OCI-LY1 (cell line): ENCODE results near the gene SP7.

Experiments
- H2AFZ ChIP-seq: fragments of 200-600 bp; sonication (generic), shearing (Covaris generic); 2 replicates; pipeline ENCODE4 v1.6.0; 2014; ENCODE audit warnings: antibody characterized with exemption, mild to moderate bottlenecking, low read length
- H3F3A ChIP-seq: fragments of 200-600 bp; sonication (generic), shearing (Covaris generic); 2 replicates; pipeline ENCODE4 v1.6.0; 2014; ENCODE audit warnings: mild to moderate bottlenecking, antibody characterized with exemption, low read length, moderate library complexity; ENCODE audit not compliant: insufficient read depth
- H3K27ac ChIP-seq: fragments of 200-600 bp; sonication (generic); 2 replicates; pipeline ENCODE4 v1.5.1; 2014; ENCODE audit warnings: low read length, mixed run types, mild to moderate bottlenecking, low read depth; ENCODE audit not compliant: poor library complexity, severe bottlenecking
- H3K27me3 ChIP-seq: fragments of 200-600 bp; sonication (generic); 2 replicates; pipeline ENCODE4 v1.6.0; 2014; ENCODE audit warnings: antibody characterized with exemption, mild to moderate bottlenecking, low read length, moderate library complexity; ENCODE audit not compliant: insufficient read depth
- H3K36me3 ChIP-seq: fragments of 200-600 bp; sonication (generic); 2 replicates; pipeline ENCODE4 v1.6.1; 2014; ENCODE audit warnings: mild to moderate bottlenecking, antibody characterized with exemption, low read length, moderate library complexity, mixed read lengths; ENCODE audit not compliant: insufficient read depth
- H3K4me1 ChIP-seq: fragments of 200-600 bp; sonication (generic); 2 replicates; pipeline ENCODE4 v1.5.1; 2014; ENCODE audit warnings: mild to moderate bottlenecking, low read length, moderate library complexity; ENCODE audit not compliant: insufficient read depth, severe bottlenecking
- H3K4me2 ChIP-seq: fragments of 200-600 bp; sonication (generic), shearing (Covaris generic); 2 replicates; pipeline ENCODE4 v1.6.1; 2014; ENCODE audit warnings: low read length
- H3K4me3 ChIP-seq: fragments of 200-600 bp; sonication (generic); 2 replicates; pipeline ENCODE4 v1.5.1; 2014; ENCODE audit warnings: low read length, low read depth, mild to moderate bottlenecking, mixed read lengths; ENCODE audit not compliant: poor library complexity, severe bottlenecking
- H3K79me2 ChIP-seq: fragments of 200-600 bp; shearing (Covaris generic); 2 replicates; pipeline ENCODE4 v1.6.1; 2016; ENCODE audit warnings: mixed run types, low read length, mixed read lengths; ENCODE audit not compliant: insufficient read depth
- H3K9ac ChIP-seq: fragments of 200-600 bp; sonication (generic), shearing (Covaris generic); 2 replicates; pipeline ENCODE4 v1.6.1; 2014; ENCODE audit warnings: mild to moderate bottlenecking, low read length, mixed read lengths
- H3K9me2 ChIP-seq: fragments of 200-600 bp; sonication (generic), shearing (Covaris generic); 2 replicates; pipeline ENCODE4 v1.6.1; 2014; ENCODE audit warnings: low read depth, mild to moderate bottlenecking, low read length, mixed read lengths
- H3K9me3 ChIP-seq: fragments of 200-600 bp; shearing (Covaris generic); 2 replicates; pipeline ENCODE4 v1.6.1; 2014; ENCODE audit warnings: low read length, mixed read lengths
- H4K20me1 ChIP-seq: fragments of 200-600 bp; sonication (generic), shearing (Covaris generic); 2 replicates; pipeline ENCODE4 v1.6.0; 2016; ENCODE audit warnings: mild to moderate bottlenecking, low read length; ENCODE audit not compliant: insufficient read depth
- CTCF ChIP-seq: fragments of 200-600 bp; sonication (generic), shearing (Covaris generic); IDR thresholded peaks from 2 replicates; pipeline ENCODE4 v1.5.1; 2017; ENCODE audit warnings: mild to moderate bottlenecking, antibody characterized with exemption, low read length, moderate library complexity, mixed read lengths
- EZH2 ChIP-seq: fragments of 200-600 bp; sonication (generic), shearing (Covaris generic); IDR thresholded peaks from 2 replicates; pipeline ENCODE4 v1.8.0; 2017; ENCODE audit warnings: borderline replicate concordance, mixed run types, mild to moderate bottlenecking, antibody characterized with exemption, low read length, moderate library complexity, mixed read lengths

The SP7 gene

GRCh38 chr12:53347905-53348304 is 11.8 kb upstream of the SP7 start:
- no peaks in the 10 kb centered on the region for H3K9me2 ChIP-seq
- no peak overlapping the region for H2AFZ ChIP-seq
- no peaks in the 10 kb centered on the region for H3F3A ChIP-seq
- no peaks in the 10 kb centered on the region for H4K20me1 ChIP-seq
- H3K27me3 ChIP-seq: no peaks in the 10 kb centered on the region
- TF ChIP-seq CTCF (no peak), EZH2 (no peak)
- H3K4me1 ChIP-seq: peaks cover 10% of the 10 kb centered on the region
- H3K79me2 ChIP-seq: no peaks in the 10 kb centered on the region
- no peak overlapping the region for H3K4me3 ChIP-seq
- no peak overlapping the region for H3K4me2 ChIP-seq
- no peak overlapping the region for H3K27ac ChIP-seq
- H3K36me3 ChIP-seq: no peaks in the 10 kb centered on the region
- no peak overlapping the region for H3K9ac ChIP-seq
- no peaks in the 10 kb centered on the region for H3K9me3 ChIP-seq

GRCh38 chr12:53346491-53346890 is 10.3 kb upstream of the SP7 start:
- Histone ChIP-seq H3K9me2 (no peaks in the 10 kb centered on the region), H3K9ac (no peak overlapping the region), H3K27me3 (no peaks in the 10 kb centered on the region), H3K9me3 (no peaks in the 10 kb centered on the region), H3K4me3 (no peak overlapping the region), H2AFZ (no peak overlapping the region), H3K4me2 (no peak overlapping the region), H3K4me1 (peaks cover 6% of the 10 kb centered on the region), H3K36me3 (no peaks in the 10 kb centered on the region), H3F3A (no peaks in the 10 kb centered on the region), H3K27ac (no peak overlapping the region), H3K79me2 (no peaks in the 10 kb centered on the region), H4K20me1 (no peaks in the 10 kb centered on the region)
- TF ChIP-seq EZH2: no peak
- no peak for TF ChIP-seq CTCF

- no peak overlapping the region for H2AFZ ChIP-seq
- H3K4me2 ChIP-seq: peak overlapping the region; percentile 94
- peaks cover 6% of the 10 kb centered on the region for H3K4me1 ChIP-seq
- no peak overlapping the region for H3K27ac ChIP-seq
- H3K36me3 ChIP-seq: no peaks in the 10 kb centered on the region
- no peaks in the 10 kb centered on the region for H3K79me2 ChIP-seq
- no peaks in the 10 kb centered on the region for H3K9me3 ChIP-seq
- no peaks in the 10 kb centered on the region for H3F3A ChIP-seq
- H3K9ac ChIP-seq: no peak overlapping the region; the same call in 1 of the 2 replicates
- H3K9me2 ChIP-seq: no peaks in the 10 kb centered on the region
- H3K27me3 ChIP-seq: no peaks in the 10 kb centered on the region; the same call in 1 of the 2 replicates
- TF ChIP-seq CTCF (no peak), EZH2 (no peak)
- H4K20me1 ChIP-seq: no peaks in the 10 kb centered on the region
- peak overlapping the region; percentile 63 for H3K4me3 ChIP-seq
Observed at GRCh38 chr12:53345486-53346188, 9.5 kb upstream of the SP7 start.
